Measurements from ENCODE around the gene PCDHGB7.
"Not testable (repeated sequence)": the region's sequence is repeated elsewhere in the genome, so short reads cannot be mapped to it uniquely, and the experiment has no call there.

The PCDHGB7 gene

DNA sequence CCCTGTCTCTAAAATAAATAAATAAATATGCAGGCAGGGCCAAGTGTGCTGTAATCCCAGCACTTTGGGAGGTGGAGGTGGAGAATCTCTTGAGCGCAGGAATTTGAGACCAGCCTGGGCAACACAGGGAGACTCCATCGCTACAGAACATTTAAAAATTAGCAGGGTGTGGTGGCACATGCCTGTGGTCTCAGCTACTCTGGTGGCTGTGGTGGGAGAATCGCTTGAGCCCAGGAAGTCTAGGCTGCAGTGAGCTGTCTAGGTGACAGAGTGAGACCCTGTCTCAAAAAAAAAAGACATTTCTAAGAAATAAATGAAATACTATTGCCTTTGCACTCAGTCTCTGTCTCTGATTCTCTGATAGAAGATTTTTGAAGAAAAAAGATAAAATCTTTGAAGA lies 5.9 kb upstream of the PCDHGB7 start:
- TF ChIP-seq, protein P1, sequence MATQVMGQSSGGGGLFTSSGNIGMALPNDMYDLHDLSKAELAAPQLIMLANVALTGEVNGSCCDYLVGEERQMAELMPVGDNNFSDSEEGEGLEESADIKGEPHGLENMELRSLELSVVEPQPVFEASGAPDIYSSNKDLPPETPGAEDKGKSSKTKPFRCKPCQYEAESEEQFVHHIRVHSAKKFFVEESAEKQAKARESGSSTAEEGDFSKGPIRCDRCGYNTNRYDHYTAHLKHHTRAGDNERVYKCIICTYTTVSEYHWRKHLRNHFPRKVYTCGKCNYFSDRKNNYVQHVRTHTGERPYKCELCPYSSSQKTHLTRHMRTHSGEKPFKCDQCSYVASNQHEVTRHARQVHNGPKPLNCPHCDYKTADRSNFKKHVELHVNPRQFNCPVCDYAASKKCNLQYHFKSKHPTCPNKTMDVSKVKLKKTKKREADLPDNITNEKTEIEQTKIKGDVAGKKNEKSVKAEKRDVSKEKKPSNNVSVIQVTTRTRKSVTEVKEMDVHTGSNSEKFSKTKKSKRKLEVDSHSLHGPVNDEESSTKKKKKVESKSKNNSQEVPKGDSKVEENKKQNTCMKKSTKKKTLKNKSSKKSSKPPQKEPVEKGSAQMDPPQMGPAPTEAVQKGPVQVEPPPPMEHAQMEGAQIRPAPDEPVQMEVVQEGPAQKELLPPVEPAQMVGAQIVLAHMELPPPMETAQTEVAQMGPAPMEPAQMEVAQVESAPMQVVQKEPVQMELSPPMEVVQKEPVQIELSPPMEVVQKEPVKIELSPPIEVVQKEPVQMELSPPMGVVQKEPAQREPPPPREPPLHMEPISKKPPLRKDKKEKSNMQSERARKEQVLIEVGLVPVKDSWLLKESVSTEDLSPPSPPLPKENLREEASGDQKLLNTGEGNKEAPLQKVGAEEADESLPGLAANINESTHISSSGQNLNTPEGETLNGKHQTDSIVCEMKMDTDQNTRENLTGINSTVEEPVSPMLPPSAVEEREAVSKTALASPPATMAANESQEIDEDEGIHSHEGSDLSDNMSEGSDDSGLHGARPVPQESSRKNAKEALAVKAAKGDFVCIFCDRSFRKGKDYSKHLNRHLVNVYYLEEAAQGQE (IDR thresholded peaks at IDR 0.05; ENCODE audit: insufficient replicate concordance, low read depth): no peak
- no peak for TF ChIP-seq GABPA (IDR thresholded peaks at IDR 0.05; ENCODE audit: low read depth)
- TF ChIP-seq POLR2AphosphoS5 (IDR thresholded peaks at IDR 0.05; ENCODE audit: low read depth): no peak
- TF ChIP-seq, protein P2, sequence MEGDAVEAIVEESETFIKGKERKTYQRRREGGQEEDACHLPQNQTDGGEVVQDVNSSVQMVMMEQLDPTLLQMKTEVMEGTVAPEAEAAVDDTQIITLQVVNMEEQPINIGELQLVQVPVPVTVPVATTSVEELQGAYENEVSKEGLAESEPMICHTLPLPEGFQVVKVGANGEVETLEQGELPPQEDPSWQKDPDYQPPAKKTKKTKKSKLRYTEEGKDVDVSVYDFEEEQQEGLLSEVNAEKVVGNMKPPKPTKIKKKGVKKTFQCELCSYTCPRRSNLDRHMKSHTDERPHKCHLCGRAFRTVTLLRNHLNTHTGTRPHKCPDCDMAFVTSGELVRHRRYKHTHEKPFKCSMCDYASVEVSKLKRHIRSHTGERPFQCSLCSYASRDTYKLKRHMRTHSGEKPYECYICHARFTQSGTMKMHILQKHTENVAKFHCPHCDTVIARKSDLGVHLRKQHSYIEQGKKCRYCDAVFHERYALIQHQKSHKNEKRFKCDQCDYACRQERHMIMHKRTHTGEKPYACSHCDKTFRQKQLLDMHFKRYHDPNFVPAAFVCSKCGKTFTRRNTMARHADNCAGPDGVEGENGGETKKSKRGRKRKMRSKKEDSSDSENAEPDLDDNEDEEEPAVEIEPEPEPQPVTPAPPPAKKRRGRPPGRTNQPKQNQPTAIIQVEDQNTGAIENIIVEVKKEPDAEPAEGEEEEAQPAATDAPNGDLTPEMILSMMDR (IDR thresholded peaks at IDR 0.05; ENCODE audit: insufficient read depth, low read length): no peak
- no peak for TF ChIP-seq SPI1 (IDR thresholded peaks at IDR 0.05; ENCODE audit: borderline replicate concordance, low read depth)
- Histone ChIP-seq H3K27ac (replicated peaks) (no peak overlapping the region), H3K4me3 (replicated peaks; ENCODE audit: insufficient read depth, low read length) (no peak overlapping the region), H3K27me3 (ENCODE audit: insufficient read depth, poor library complexity, severe bottlenecking) (peaks cover 3% of the 10 kb centered on the region)
- no peak for DNase-seq (ENCODE audit: low read depth in 1 of 2, low spot score in 1 of 2)

DNA sequence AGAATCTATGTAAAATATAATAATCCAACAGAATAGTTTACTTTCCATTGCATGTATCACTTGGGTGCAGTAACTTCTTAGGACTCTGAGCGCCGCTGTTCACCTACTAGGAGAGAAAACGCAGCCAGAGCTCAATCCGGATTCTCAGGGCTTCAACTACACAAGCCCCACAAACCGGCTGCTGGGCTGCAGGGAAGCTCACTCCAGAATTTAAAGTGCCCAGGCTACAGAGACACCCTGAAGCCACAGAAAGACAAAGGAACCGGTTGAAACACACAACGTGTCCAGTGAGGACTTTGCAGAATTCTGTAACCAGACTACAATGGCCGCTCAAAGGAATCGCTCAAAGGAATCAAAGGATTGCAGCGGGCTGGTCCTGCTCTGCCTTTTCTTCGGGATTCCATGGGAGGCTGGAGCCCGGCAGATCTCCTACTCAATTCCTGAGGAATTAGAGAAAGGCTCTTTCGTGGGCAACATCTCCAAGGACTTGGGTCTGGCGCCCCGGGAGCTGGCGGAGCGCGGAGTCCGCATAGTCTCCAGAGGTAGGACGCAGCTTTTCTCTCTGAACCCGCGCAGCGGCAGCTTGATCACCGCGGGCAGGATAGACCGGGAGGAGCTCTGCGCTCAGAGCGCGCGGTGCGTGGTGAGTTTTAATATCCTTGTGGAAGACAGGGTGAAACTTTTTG lies 4.5 kb upstream of the PCDHGB7 start, which contains the start of gene PCDHGA10:
Gene PCDHGA10, plus strand, starts transcription at position 134 of the 686 bp plus-strand sequence. Its CDS starts 189 bp downstream, at position 323.
- DNase-seq (ENCODE audit: low read depth in 1 of 2, low spot score in 1 of 2): peak; percentile 48 to 79
- TF ChIP-seq SPI1 (IDR thresholded peaks at IDR 0.05; ENCODE audit: borderline replicate concordance, low read depth): no peak
- TF ChIP-seq POLR2AphosphoS5 (IDR thresholded peaks at IDR 0.05; ENCODE audit: low read depth): no peak
- TF ChIP-seq GABPA (IDR thresholded peaks at IDR 0.05; ENCODE audit: low read depth): no peak
- TF ChIP-seq, protein P1 (IDR thresholded peaks at IDR 0.05; ENCODE audit: insufficient replicate concordance, low read depth): no peak
- TF ChIP-seq, protein P2 (IDR thresholded peaks at IDR 0.05; ENCODE audit: insufficient read depth, low read length): peak; percentile 51
- Histone ChIP-seq H3K4me3 (replicated peaks; ENCODE audit: insufficient read depth, low read length) (peak within 1 kb of the TSS; percentile 68), H3K27me3 (ENCODE audit: insufficient read depth, poor library complexity, severe bottlenecking) (peaks cover 3% of the 10 kb centered on the region), H3K27ac (replicated peaks) (no peak within 1 kb of the TSS)

DNA sequence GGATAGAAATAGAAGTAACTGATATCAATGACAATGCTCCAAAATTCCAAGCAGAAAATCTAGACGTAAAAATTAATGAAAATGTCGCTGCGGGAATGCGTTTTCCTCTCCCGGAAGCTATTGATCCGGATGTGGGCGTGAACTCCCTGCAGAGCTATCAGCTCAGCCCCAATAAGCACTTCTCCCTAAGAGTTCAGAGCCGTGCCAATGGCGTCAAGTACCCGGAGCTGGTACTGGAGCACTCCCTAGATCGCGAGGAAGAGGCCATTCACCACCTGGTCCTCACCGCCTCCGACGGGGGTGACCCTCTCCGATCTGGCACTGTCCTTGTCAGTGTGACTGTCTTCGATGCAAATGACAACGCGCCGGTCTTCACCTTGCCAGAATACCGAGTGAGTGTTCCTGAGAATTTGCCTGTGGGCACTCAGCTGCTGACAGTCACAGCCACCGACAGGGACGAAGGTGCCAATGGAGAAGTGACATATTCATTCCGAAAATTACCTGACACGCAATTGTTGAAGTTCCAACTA lies 3.9 kb upstream of the PCDHGB7 start:
- TF ChIP-seq, protein P2 (IDR thresholded peaks at IDR 0.05; ENCODE audit: insufficient read depth, low read length): no peak
- no peak for TF ChIP-seq SPI1 (IDR thresholded peaks at IDR 0.05; ENCODE audit: borderline replicate concordance, low read depth)
- Histone ChIP-seq H3K27me3 (ENCODE audit: insufficient read depth, poor library complexity, severe bottlenecking) (peaks cover 5% of the 10 kb centered on the region), H3K27ac (replicated peaks) (no peak overlapping the region), H3K4me3 (replicated peaks; ENCODE audit: insufficient read depth, low read length) (peak overlapping the region; percentile 68)
- peak in 1 of 2 experiments; percentile 21 for DNase-seq (ENCODE audit: low read depth in 1 of 2, low spot score in 1 of 2)

DNA sequence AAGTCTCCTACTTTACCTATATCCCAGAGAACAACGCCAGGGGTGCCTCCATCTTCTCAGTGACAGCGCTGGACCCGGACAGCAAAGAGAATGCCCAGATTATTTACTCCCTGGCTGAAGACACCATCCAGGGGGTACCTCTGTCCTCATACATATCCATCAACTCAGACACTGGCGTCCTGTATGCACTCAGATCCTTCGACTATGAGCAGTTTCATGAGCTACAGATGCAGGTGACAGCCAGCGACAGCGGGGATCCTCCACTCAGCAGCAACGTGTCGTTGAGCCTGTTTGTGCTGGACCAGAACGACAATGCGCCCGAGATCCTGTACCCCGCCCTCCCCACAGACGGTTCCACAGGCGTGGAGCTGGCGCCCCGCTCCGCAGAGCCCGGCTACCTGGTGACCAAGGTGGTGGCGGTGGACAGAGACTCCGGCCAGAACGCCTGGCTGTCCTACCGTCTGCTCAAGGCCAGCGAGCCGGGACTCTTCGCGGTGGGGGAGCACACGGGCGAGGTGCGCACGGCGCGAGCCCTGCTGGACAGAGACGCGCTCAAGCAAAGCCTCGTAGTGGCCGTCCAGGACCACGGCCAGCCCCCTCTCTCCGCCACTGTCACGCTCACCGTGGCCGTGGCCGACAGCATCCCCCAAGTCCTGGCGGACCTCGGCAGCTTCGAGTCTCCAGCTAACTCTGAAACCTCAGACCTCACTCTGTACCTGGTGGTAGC lies 2.8 kb upstream of the PCDHGB7 start:
- not testable (repeated sequence) for H3K27me3 ChIP-seq (ENCODE audit: insufficient read depth, poor library complexity, severe bottlenecking); DNase-seq (ENCODE audit: low read depth in 1 of 2, low spot score in 1 of 2); H3K27ac ChIP-seq (replicated peaks); H3K4me3 ChIP-seq (replicated peaks; ENCODE audit: insufficient read depth, low read length)

DNA sequence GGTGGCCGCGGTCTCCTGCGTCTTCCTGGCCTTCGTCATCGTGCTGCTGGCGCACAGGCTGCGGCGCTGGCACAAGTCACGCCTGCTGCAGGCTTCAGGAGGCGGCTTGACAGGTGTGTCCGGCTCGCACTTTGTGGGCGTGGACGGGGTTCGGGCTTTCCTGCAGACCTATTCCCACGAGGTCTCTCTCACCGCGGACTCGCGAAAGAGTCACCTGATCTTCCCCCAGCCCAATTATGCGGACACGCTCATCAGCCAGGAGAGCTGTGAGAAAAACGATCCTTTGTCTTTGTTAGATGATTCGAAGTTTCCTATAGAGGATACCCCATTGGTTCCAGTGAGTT lies 2.2 kb upstream of the PCDHGB7 start:
- not testable (repeated sequence) for H3K4me3 ChIP-seq (replicated peaks; ENCODE audit: insufficient read depth, low read length); H3K27me3 ChIP-seq (ENCODE audit: insufficient read depth, poor library complexity, severe bottlenecking); H3K27ac ChIP-seq (replicated peaks); DNase-seq (ENCODE audit: low read depth in 1 of 2, low spot score in 1 of 2)
